Upper lobe of left lung (tissue), 6 donors: Measurements from ENCODE around the gene TSPAN33. TPM values are rescaled to one million over a fixed set of nuclear protein-coding genes. Genes with fewer than 3 reads are reported as not detected.

Experiments used
- ATAC-seq, 2 donors: fragments of 200-7000 bp; cut with Tn5 transposase; one replicate each; pipeline ENCODE4 v1.9.1; 2022; ENCODE audit warnings: mild to moderate bottlenecking in 2 of 2, moderate library complexity in 2 of 2; ENCODE audit not compliant: low FRiP score in 2 of 2
- DNase-seq, 2 donors: peaks; one replicate each; pipeline ENCODE4 v3.0.0-alpha.2; 2019 to 2020
- H3K27ac ChIP-seq, 4 donors: fragments of 200-600 bp; sonication (generic); one replicate each; pipeline ENCODE4 v1.5.1; 2016 to 2019
- H3K27me3 ChIP-seq, 4 donors: fragments of 200-600 bp; sonication (generic); one replicate each; pipeline ENCODE4 v1.5.1; 2017 to 2019
- H3K36me3 ChIP-seq, 4 donors: fragments of 200-600 bp; sonication (generic); one replicate each; pipeline ENCODE4 v1.5.1; 2016 to 2019
- H3K4me1 ChIP-seq, 4 donors: fragments of 200-600 bp; sonication (generic); one replicate each; pipeline ENCODE4 v1.5.1; 2018 to 2019
- H3K4me3 ChIP-seq, 4 donors: fragments of 200-600 bp; sonication (generic); one replicate each; pipeline ENCODE4 v1.5.1; 2017 to 2019; ENCODE audit warnings: mild to moderate bottlenecking in 2 of 4, moderate library complexity in 1 of 4
- H3K9me3 ChIP-seq, 4 donors: fragments of 200-600 bp; sonication (generic); one replicate each; pipeline ENCODE4 v1.5.1; 2018 to 2019
- CTCF ChIP-seq, 6 experiments: fragments of 450-650 bp in 4 of 6; fragments of 200-600 bp in 2 of 6; sonication (generic) in 2 of 6; IDR thresholded peaks; one replicate each; pipeline ENCODE4 v1.5.1; 2016 to 2019; ENCODE audit warnings: antibody characterized with exemption in 6 of 6
- EP300 ChIP-seq, 4 donors: sonication (generic); formaldehyde crosslinking; IDR thresholded peaks; one replicate each; pipeline ENCODE4 v1.5.1; 2017; ENCODE audit warnings: antibody characterized with exemption in 4 of 4, control low read depth in 2 of 4
- POLR2A ChIP-seq, 4 donors: fragments of 450-650 bp; IDR thresholded peaks; one replicate each; pipeline ENCODE4 v1.5.1; 2016 to 2017; ENCODE audit warnings: antibody characterized with exemption in 4 of 4, mild to moderate bottlenecking in 2 of 4
- POLR2AphosphoS5 ChIP-seq, 2 donors: sonication (generic); formaldehyde crosslinking; IDR thresholded peaks; one replicate each; pipeline ENCODE4 v1.5.1; 2017; ENCODE audit warnings: antibody characterized with exemption in 2 of 2
- WGBS, 2 donors: methylation state at CpG; one replicate each; pipeline ENCODE4 v1.1.5; 2017 to 2018; 5-methylcytosine and 5-hydroxymethylcytosine counted together
- total RNA-seq, 6 donors: library from RNA; depleted of rRNA in 4 of 6; stranded (reverse); fragments of >200 nt in 4 of 6; gene quantifications; one replicate each; pipeline versions ENCODE4 v1.1.0 to v1.2.1, GENCODE V29; 2016 to 2021
- donor health status: DM: no; HTN: no; CAD: no; lungs with moderate emphysema.
- donor health status: DM: no; HTN: yes; CAD: no; lungs with severe emphysema.

Gene TSPAN33
- total RNA-seq, 6 donors from 2014 or later: 1.2 to 10.1 (median 4.0) TPM

GRCh38 chr7:129205987-129206785, 61.7 kb downstream of the TSPAN33 start:
- no peaks in the 10 kb centered on the region for H3K4me1 ChIP-seq
- no peak overlapping the region for H3K27ac ChIP-seq
- DNase-seq: no peak
- 89 to 98% methylated on average over 17 to 18 of the region's 18 CpGs for WGBS, 2 donors
- no peak overlapping the region for H3K4me3 ChIP-seq
- H3K27me3 ChIP-seq: no peaks in the 10 kb centered on the region
- no peak for ATAC-seq
- no peaks in the 10 kb centered on the region for H3K9me3 ChIP-seq
- no peaks in the 10 kb centered on the region for H3K36me3 ChIP-seq
- TF ChIP-seq POLR2A (IDR thresholded peaks at IDR 0.05): no peak
- TF ChIP-seq POLR2AphosphoS5 (IDR thresholded peaks at IDR 0.05): no peak
- TF ChIP-seq CTCF (IDR thresholded peaks at IDR 0.05): no peak
- no peak for TF ChIP-seq EP300 (IDR thresholded peaks at IDR 0.05)

GRCh38 chr7:129208667-129209066, 64.2 kb downstream of the TSPAN33 start:
- Histone ChIP-seq H3K36me3 (no peaks in the 10 kb centered on the region), H3K9me3 (no peaks in the 10 kb centered on the region), H3K27me3 (no peaks in the 10 kb centered on the region), H3K4me3 (no peak overlapping the region), H3K27ac (no peak overlapping the region), H3K4me1 (no peaks in the 10 kb centered on the region)
- WGBS, 2 donors: 71 to 80% methylated on average over 9 of the region's 9 CpGs
- ATAC-seq (no peak), DNase-seq (no peak)
- TF ChIP-seq EP300 (IDR thresholded peaks at IDR 0.05) (no peak), POLR2A (IDR thresholded peaks at IDR 0.05) (no peak), POLR2AphosphoS5 (IDR thresholded peaks at IDR 0.05) (no peak), CTCF (IDR thresholded peaks at IDR 0.05) (no peak)

- WGBS, 2 donors: 79 to 84% methylated on average over 15 of the region's 15 CpGs
- no peaks in the 10 kb centered on the region for H3K27me3 ChIP-seq
- no peaks in the 10 kb centered on the region for H3K36me3 ChIP-seq
- H3K4me1 ChIP-seq: no peaks in the 10 kb centered on the region
- DNase-seq (no peak), ATAC-seq (no peak)
- TF ChIP-seq POLR2A (IDR thresholded peaks at IDR 0.05) (no peak), CTCF (IDR thresholded peaks at IDR 0.05) (no peak), EP300 (IDR thresholded peaks at IDR 0.05) (no peak), POLR2AphosphoS5 (IDR thresholded peaks at IDR 0.05) (no peak)
- H3K27ac ChIP-seq: no peak overlapping the region
- H3K9me3 ChIP-seq: no peaks in the 10 kb centered on the region
- H3K4me3 ChIP-seq: no peak overlapping the region
These were observed 64.8 kb downstream of the TSPAN33 start for GRCh38 chr7:129209067-129209926.

- peak; percentile 75 to 88 for DNase-seq
- TF ChIP-seq POLR2AphosphoS5 (IDR thresholded peaks at IDR 0.05) (no peak), CTCF (IDR thresholded peaks at IDR 0.05) (peak; percentile 63 to 86 (median 80))
- Histone ChIP-seq H3K27ac (no peak overlapping the region), H3K36me3 (no peaks in the 10 kb centered on the region), H3K4me3 (no peak overlapping the region), H3K27me3 (no peaks in the 10 kb centered on the region), H3K9me3 (no peaks in the 10 kb centered on the region), H3K4me1 (no peaks in the 10 kb centered on the region)
- peak; percentile 77 to 83 for ATAC-seq
- 65 to 76% methylated on average over 12 to 16 of the region's 16 CpGs for WGBS, 2 donors
These were observed 65.9 kb downstream of the TSPAN33 start for GRCh38 chr7:129210256-129210988.
